Osteoblast (primary cell): Measurements from ENCODE around the gene DOC2A. TPM values are rescaled to one million over a fixed set of nuclear protein-coding genes. Genes with fewer than 3 reads are reported as not detected.

Experiments
- DNase-seq: peaks from one replicate; pipeline ENCODE4 v3.0.0; 2011; ENCODE audit warnings: low spot score, mixed read lengths; ENCODE audit not compliant: insufficient read length; ENCODE audit errors: missing footprints
- H2AFZ ChIP-seq: 2 replicates; pipeline ENCODE4 v1.6.0; 2011; ENCODE audit warnings: mild to moderate bottlenecking, low read length
- H3K27ac ChIP-seq: 2 replicates; pipeline ENCODE4 v1.5.1; 2011; ENCODE audit warnings: mild to moderate bottlenecking, low read depth, low read length, moderate library complexity
- H3K27me3 ChIP-seq: 2 replicates; pipeline ENCODE4 v1.6.0; 2012; ENCODE audit warnings: mild to moderate bottlenecking, control low read depth, inconsistent platforms, low read length, moderate library complexity; ENCODE audit not compliant: insufficient read depth
- H3K36me3 ChIP-seq: 2 replicates; pipeline ENCODE4 v1.5.1; 2011; ENCODE audit warnings: mild to moderate bottlenecking, low read length, control low read depth, moderate library complexity; ENCODE audit not compliant: insufficient read depth
- H3K4me1 ChIP-seq: 2 replicates; pipeline ENCODE4 v1.5.1; 2011; ENCODE audit warnings: mild to moderate bottlenecking, low read length, control low read depth, moderate library complexity; ENCODE audit not compliant: insufficient read depth
- H3K4me2 ChIP-seq: 2 replicates; pipeline ENCODE4 v1.6.0; 2011; ENCODE audit warnings: mild to moderate bottlenecking, low read length; ENCODE audit not compliant: insufficient read depth
- H3K4me3 ChIP-seq: fragments of 200-600 bp; sonication (generic); 3 replicates; pipeline ENCODE4 v1.5.1; 2012; ENCODE audit warnings: mild to moderate bottlenecking, low read length, inconsistent platforms; ENCODE audit not compliant: insufficient read depth
- H3K79me2 ChIP-seq: 2 replicates; pipeline ENCODE4 v1.6.0; 2012; ENCODE audit warnings: mild to moderate bottlenecking, low read length, control low read depth, inconsistent platforms; ENCODE audit not compliant: insufficient read depth
- H3K9me3 ChIP-seq: 2 replicates; pipeline ENCODE4 v1.5.1; 2011; ENCODE audit warnings: low read depth, low read length, control low read depth
- H4K20me1 ChIP-seq: 2 replicates; pipeline ENCODE4 v1.6.0; 2012; ENCODE audit warnings: mild to moderate bottlenecking, low read length, control low read depth; ENCODE audit not compliant: insufficient read depth
- total RNA-seq: library from RNA; depleted of rRNA; stranded (reverse); fragments of >200 nt; gene quantifications from 2 replicates; pipeline ENCODE4 v1.2.3, GENCODE V29; 2012
- TF ChIP-seq, protein P1 (sequence below): IDR thresholded peaks from 2 replicates; pipeline ENCODE4 v1.5.1; 2011; ENCODE audit warnings: mild to moderate bottlenecking, low read depth, low read length, moderate library complexity; ENCODE audit errors: extremely low read depth

Gene DOC2A
- total RNA-seq, 1 donor, result not detected

- no peaks in the 10 kb centered on the region for H3K36me3 ChIP-seq
- DNase-seq, result no peak
- H4K20me1 ChIP-seq, result no peaks in the 10 kb centered on the region
- no peaks in the 10 kb centered on the region for H3K9me3 ChIP-seq
- H3K4me2 ChIP-seq, result no peak overlapping the region
- H3K4me3 ChIP-seq, result no peak overlapping the region
- no peak overlapping the region for H2AFZ ChIP-seq
- TF ChIP-seq, protein P1, sequence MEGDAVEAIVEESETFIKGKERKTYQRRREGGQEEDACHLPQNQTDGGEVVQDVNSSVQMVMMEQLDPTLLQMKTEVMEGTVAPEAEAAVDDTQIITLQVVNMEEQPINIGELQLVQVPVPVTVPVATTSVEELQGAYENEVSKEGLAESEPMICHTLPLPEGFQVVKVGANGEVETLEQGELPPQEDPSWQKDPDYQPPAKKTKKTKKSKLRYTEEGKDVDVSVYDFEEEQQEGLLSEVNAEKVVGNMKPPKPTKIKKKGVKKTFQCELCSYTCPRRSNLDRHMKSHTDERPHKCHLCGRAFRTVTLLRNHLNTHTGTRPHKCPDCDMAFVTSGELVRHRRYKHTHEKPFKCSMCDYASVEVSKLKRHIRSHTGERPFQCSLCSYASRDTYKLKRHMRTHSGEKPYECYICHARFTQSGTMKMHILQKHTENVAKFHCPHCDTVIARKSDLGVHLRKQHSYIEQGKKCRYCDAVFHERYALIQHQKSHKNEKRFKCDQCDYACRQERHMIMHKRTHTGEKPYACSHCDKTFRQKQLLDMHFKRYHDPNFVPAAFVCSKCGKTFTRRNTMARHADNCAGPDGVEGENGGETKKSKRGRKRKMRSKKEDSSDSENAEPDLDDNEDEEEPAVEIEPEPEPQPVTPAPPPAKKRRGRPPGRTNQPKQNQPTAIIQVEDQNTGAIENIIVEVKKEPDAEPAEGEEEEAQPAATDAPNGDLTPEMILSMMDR, result no peak
- H3K27me3 ChIP-seq, result peaks cover 5% of the 10 kb centered on the region
- H3K79me2 ChIP-seq, result no peaks in the 10 kb centered on the region
- no peak overlapping the region for H3K27ac ChIP-seq
- H3K4me1 ChIP-seq, result no peaks in the 10 kb centered on the region
Measured at GRCh38 chr16:30040221-30040620, 29.4 kb upstream of the DOC2A start.

- no peaks in the 10 kb centered on the region for H3K36me3 ChIP-seq
- TF ChIP-seq, protein P1, result no peak
- no peaks in the 10 kb centered on the region for H3K9me3 ChIP-seq
- H4K20me1 ChIP-seq, result peaks cover 6% of the 10 kb centered on the region
- peaks cover 39% of the 10 kb centered on the region for H3K27me3 ChIP-seq
- H3K4me2 ChIP-seq, result peak overlapping the region; percentile 75
- peak; percentile 62 for DNase-seq
- no peak overlapping the region for H3K27ac ChIP-seq
- peak overlapping the region; percentile 42 for H2AFZ ChIP-seq
- H3K79me2 ChIP-seq, result no peaks in the 10 kb centered on the region
- peak overlapping the region; percentile 31 for H3K4me3 ChIP-seq
- peaks cover 4% of the 10 kb centered on the region for H3K4me1 ChIP-seq
Measured at GRCh38 chr16:30033270-30033669, 22.4 kb upstream of the DOC2A start.

DNA sequence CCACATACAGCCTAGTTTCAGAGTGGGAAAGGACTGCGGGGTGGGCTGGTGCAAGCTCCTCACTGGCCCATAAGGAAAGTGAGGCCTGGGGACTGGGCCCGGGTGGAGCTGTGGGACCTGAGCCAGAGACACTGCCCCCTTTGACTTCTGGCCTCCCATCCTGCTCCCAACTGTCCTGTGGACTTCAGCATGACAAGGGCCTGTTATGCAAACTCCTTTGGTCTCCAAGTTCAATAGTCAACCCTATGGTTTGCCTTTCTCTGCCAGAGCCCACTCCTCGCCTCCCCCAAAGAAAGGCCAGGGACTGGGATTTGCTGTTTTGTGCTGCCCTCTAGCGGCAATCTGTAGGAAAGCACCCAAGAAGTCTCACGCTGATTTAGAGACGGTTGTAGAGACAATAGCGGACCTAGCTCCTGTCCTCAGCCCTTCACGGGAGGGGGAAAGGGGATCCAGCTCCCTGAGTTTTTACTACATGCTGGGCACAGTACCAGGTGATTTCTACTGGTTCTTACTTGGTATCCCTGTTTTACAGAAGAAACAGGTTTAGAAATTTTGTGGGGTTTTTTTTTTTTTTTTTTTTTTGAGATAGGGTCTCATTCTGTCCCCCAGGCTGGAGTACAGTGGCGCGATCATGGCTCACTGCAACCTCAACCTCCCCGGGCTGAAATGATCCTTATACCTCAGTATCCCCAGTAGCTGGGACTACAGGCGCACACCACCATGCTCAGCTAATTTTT, 21.4 kb upstream of the DOC2A start:
- DNase-seq, result peak; percentile 96

DNA sequence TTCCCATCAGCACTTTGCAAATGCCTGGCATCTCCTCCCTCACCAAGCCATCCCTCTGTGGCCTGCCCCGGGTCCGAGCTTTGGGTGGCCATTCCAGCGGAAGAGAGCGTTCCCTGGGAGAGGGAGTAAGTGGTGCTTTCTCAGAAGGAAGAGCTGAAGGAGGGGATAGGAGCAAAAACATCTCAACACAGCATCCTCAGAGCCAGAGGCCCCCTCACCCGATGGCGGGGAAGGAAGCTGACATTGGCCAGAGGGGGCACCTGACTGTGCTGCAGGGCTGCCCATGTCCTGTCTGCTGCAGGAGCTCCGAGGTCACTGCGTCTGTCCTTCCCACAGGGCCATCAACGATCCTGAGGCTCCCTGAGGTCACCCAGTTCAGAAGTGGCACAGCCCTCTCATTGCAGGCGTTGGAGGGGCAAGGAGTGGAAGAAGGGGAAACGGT, 20.7 kb upstream of the DOC2A start:
- Histone ChIP-seq H2AFZ (no peak overlapping the region), H3K4me3 (no peak overlapping the region), H3K4me2 (no peak overlapping the region), H3K9me3 (no peaks in the 10 kb centered on the region), H3K36me3 (no peaks in the 10 kb centered on the region), H3K79me2 (no peaks in the 10 kb centered on the region), H3K27me3 (peaks cover 40% of the 10 kb centered on the region), H3K27ac (no peak overlapping the region), H4K20me1 (peaks cover 6% of the 10 kb centered on the region), H3K4me1 (peaks cover 4% of the 10 kb centered on the region)
- TF ChIP-seq, protein P1, result no peak
- peak; percentile 59 for DNase-seq

More for the DNA sequence above, 21.4 kb upstream of the DOC2A start:
- Histone ChIP-seq H3K27ac (no peak overlapping the region), H3K27me3 (peaks cover 42% of the 10 kb centered on the region), H3K79me2 (no peaks in the 10 kb centered on the region), H4K20me1 (peaks cover 6% of the 10 kb centered on the region), H3K4me1 (peaks cover 4% of the 10 kb centered on the region), H3K36me3 (no peaks in the 10 kb centered on the region), H3K9me3 (no peaks in the 10 kb centered on the region), H3K4me2 (no peak overlapping the region), H3K4me3 (no peak overlapping the region), H2AFZ (no peak overlapping the region)
- TF ChIP-seq, protein P1, result peak; percentile 90
